GM12875 (cell line): ENCODE data around the gene ITGA6.

Experiments used
- H3K4me3 ChIP-seq: one replicate; pipeline ENCODE4 v1.5.1; 2011; ENCODE audit warnings: low read depth, low read length, control low read depth
- CTCF ChIP-seq: IDR thresholded peaks from 2 replicates; pipeline ENCODE4 v1.5.1; 2011; ENCODE audit warnings: low read depth, mild to moderate bottlenecking, control low read depth, inconsistent platforms, low read length, moderate library complexity, borderline replicate concordance; ENCODE audit not compliant: insufficient read depth

Gene ITGA6

GRCh38 chr2:172510088-172510487, 82.7 kb downstream of the ITGA6 start:
- TF ChIP-seq CTCF, result no peak
- no peak overlapping the region for H3K4me3 ChIP-seq

DNA sequence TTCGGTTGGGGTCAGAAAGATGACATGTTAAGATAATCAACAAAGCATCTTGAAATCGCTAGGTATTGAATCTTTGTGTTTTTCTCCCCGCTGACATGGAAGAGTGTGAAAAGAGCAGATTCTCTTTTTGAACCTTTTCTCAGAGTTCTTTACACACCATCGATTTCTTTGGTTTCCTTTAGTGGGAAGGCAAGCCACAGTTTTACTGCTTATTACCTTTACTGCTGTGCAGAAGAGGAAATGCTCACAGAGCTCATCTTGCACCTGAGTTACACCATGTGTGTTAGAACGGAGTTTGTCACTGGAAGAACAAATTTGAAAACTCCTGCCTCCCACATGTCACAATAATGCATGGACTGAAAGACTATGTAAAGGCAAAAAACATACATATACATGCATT, 83.2 kb downstream of the ITGA6 start:
- no peak for TF ChIP-seq CTCF
- no peak overlapping the region for H3K4me3 ChIP-seq

- no peak for TF ChIP-seq CTCF
- H3K4me3 ChIP-seq, result no peak overlapping the region
Observed at GRCh38 chr2:172512810-172513523, 85.6 kb downstream of the ITGA6 start.

- no peak for TF ChIP-seq CTCF
- no peak overlapping the region for H3K4me3 ChIP-seq
Observed at GRCh38 chr2:172513524-172513900, 86.1 kb downstream of the ITGA6 start.

DNA sequence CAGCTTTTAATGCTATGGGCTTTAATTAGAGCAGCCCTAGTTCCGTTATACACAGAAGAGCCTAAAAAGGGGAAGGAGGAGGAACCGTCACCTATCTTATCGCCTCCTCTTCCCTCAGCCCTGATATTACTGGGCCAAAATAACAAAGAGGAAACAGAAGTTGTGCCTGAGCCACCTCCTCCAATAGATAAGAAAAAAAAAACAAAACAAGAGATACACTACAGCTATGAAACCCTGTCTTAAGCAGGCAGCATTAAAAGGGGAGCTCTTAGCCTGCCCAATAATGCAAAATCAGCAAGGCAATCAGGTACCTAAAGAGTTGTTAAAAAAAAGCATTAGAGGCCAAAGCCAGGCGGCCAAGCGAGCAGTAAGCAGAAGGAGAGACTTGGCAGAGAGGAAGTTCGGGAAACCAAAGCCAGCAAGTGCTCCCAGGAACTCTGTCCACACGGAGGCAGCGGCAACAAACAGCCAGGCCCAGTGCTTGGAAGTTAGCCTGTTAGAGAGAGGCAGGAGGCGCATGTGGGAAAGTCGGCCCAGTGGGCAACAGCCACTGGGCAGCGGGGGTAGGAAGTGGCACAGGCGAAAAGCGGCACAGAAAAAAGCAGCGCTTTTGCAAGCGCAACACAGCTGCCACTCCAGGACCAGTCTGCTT, 86.7 kb downstream of the ITGA6 start:
- no peak for TF ChIP-seq CTCF
- H3K4me3 ChIP-seq, result no peak overlapping the region

DNA sequence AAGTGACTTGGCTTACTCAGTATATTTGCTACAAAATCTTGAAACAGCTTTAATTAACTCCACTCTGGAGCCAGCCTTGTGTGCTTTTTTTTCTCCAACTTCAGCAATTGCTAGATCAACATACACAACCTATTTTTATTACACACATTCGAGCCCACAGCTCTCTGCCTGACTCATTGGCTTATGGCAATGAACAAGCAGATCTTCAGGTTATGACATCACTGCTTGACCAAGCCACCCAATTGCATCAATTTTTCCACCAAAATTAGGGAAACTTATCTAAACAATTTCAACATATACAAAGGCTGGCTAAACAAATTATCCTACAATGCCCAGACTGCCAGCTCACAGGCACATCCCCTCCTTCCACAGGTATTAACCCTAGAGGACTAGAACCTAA, 88.9 kb downstream of the ITGA6 start:
- no peak for TF ChIP-seq CTCF
- H3K4me3 ChIP-seq, result no peak overlapping the region

DNA sequence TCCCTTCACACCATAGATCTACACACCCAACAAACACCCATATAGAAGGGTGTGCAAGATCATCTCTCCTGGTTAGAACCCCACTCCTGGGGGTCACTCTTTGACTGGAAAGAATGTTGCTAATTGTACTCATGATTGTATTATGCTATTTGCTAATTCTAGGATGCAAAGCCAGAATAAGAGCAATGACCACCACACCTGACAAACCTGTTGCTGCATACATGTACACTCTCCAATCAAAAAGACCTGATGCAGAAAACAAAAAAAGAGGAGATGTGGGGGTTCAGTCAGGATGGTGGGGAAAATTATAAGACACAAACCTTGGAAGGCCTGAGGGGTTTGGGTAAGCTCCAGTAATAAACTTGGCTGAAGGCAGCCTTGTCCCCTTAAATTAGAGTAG, 91.6 kb downstream of the ITGA6 start:
- TF ChIP-seq CTCF, result no peak
- no peak overlapping the region for H3K4me3 ChIP-seq
